Gastrocnemius medialis (tissue), 4 donors: ENCODE data around the gene DGKH. TPM values are rescaled to one million over a fixed set of nuclear protein-coding genes. Genes with fewer than 3 reads are reported as not detected.
"Not testable (repeated sequence)": the region's sequence is repeated elsewhere in the genome, so short reads cannot be mapped to it uniquely, and the experiment has no call there.

ENCODE experiments used
- ATAC-seq, 2 donors: fragments of 150-250 bp; one replicate each; pipeline ENCODE4 v1.9.1; 2016
- DNase-seq, 2 donors: peaks; one replicate each; pipeline ENCODE4 v3.0.0-alpha.2; 2019
- H3K27ac ChIP-seq, 4 donors: fragments of 200-600 bp; sonication (generic); 1 replicate in 1 of 4; 2 replicates in 3 of 4; pipeline ENCODE4 v1.5.1; 2016 to 2018; ENCODE audit warnings: mild to moderate bottlenecking in 2 of 4, moderate library complexity in 1 of 4
- H3K27me3 ChIP-seq, 3 donors: fragments of 200-600 bp; sonication (generic) in 2 of 3; 1 replicate in 1 of 3; 2 replicates in 2 of 3; pipeline versions ENCODE4 v1.5.1 to v1.6.0; 2016 to 2019; ENCODE audit warnings: mild to moderate bottlenecking in 1 of 3, moderate library complexity in 1 of 3
- H3K36me3 ChIP-seq, 2 donors: fragments of 200-600 bp; sonication (generic) in 1 of 2; one replicate each; pipeline ENCODE4 v1.5.1; 2017 to 2018
- H3K4me1 ChIP-seq, 2 donors: fragments of 200-600 bp; sonication (generic) in 1 of 2; one replicate each; pipeline ENCODE4 v1.5.1; 2016 to 2017; ENCODE audit warnings: mild to moderate bottlenecking in 2 of 2
- H3K4me3 ChIP-seq, 4 donors: fragments of 200-600 bp; sonication (generic) in 3 of 4; 1 replicate in 1 of 4; 2 replicates in 3 of 4; pipeline ENCODE4 v1.5.1; 2016 to 2019; ENCODE audit warnings: mild to moderate bottlenecking in 2 of 4
- H3K9me3 ChIP-seq, 3 donors: fragments of 200-600 bp; sonication (generic) in 2 of 3; 1 replicate in 1 of 3; 2 replicates in 2 of 3; pipeline ENCODE4 v1.5.1; 2016 to 2019
- POLR2A ChIP-seq, 2 donors: fragments of 450-650 bp; IDR thresholded peaks; one replicate each; pipeline ENCODE4 v1.6.1; 2017; ENCODE audit warnings: antibody characterized with exemption in 2 of 2, mild to moderate bottlenecking in 2 of 2, moderate library complexity in 2 of 2
- in situ Hi-C, 4 donors: fragments of 200-750 bp; cut with MboI; loops; one replicate each; pipeline versions ENCODE4 v1.15.0 to v1.8.0; 2017; ENCODE audit warnings: low sequenced_read_pairs in 4 of 4
- intact Hi-C: fragments of 100-400 bp; cut with DNase I; formaldehyde crosslinking; loops from one replicate; pipeline ENCODE4 v1.15.1; 2023; ENCODE audit warnings: low total_unique reads
- total RNA-seq, 4 donors: library from RNA; depleted of rRNA; stranded (reverse); fragments of >200 nt; gene quantifications; one replicate each; pipeline versions ENCODE4 v1.1.0 to v1.2.3, GENCODE V29; 2016
- TF ChIP-seq, protein P1 (sequence below), 5 experiments: fragments of 450-650 bp in 3 of 5; fragments of 200-600 bp in 2 of 5; sonication (generic) in 2 of 5; IDR thresholded peaks in 4 of 5; conservative IDR thresholded peaks in 1 of 5; 1 replicate in 4 of 5; 2 replicates in 1 of 5; pipeline ENCODE4 v1.5.1; 2016 to 2019; ENCODE audit warnings: antibody characterized with exemption in 5 of 5, mild to moderate bottlenecking in 3 of 5, moderate library complexity in 3 of 5

The DGKH gene
- total RNA-seq, 4 donors from 2014 or later, result 2.2 to 3.7 (median 3.0) TPM

DNA sequence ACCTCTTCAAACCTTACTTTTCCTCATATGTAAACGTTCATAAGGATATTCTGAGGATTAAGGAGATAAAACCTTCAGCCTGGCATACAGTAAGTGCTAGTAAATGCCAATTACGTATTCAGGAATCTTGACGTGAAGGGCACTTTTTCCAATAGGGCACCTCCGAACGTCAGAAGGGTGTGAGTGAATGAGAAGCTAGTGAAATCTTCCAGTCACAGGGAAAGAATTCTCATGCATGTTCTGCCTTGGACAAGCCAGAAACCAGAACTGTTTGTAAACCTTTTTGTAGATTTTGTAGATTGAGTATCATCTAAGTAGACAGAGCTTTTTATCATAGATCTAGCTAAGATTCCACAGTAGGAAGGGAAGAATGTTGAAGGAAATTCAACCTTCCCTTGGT, 16.5 kb downstream of the DGKH start:
- no peaks in the 10 kb centered on the region for H3K9me3 ChIP-seq
- no peaks in the 10 kb centered on the region for H3K36me3 ChIP-seq
- H3K4me1 ChIP-seq, result no peaks in the 10 kb centered on the region
- no peak for TF ChIP-seq POLR2A (IDR thresholded peaks at IDR 0.05)
- TF ChIP-seq, protein P1, sequence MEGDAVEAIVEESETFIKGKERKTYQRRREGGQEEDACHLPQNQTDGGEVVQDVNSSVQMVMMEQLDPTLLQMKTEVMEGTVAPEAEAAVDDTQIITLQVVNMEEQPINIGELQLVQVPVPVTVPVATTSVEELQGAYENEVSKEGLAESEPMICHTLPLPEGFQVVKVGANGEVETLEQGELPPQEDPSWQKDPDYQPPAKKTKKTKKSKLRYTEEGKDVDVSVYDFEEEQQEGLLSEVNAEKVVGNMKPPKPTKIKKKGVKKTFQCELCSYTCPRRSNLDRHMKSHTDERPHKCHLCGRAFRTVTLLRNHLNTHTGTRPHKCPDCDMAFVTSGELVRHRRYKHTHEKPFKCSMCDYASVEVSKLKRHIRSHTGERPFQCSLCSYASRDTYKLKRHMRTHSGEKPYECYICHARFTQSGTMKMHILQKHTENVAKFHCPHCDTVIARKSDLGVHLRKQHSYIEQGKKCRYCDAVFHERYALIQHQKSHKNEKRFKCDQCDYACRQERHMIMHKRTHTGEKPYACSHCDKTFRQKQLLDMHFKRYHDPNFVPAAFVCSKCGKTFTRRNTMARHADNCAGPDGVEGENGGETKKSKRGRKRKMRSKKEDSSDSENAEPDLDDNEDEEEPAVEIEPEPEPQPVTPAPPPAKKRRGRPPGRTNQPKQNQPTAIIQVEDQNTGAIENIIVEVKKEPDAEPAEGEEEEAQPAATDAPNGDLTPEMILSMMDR (IDR thresholded peaks at IDR 0.05 in 4 of 5, conservative IDR thresholded peaks at IDR 0.05 in 1 of 5), result no peak
- H3K27ac ChIP-seq, result no peak overlapping the region
- in situ Hi-C loops (no loop called here), intact Hi-C loops (no loop called here)
- H3K27me3 ChIP-seq, result no peaks in the 10 kb centered on the region
- DNase-seq (no peak), ATAC-seq (no peak)
- H3K4me3 ChIP-seq, result no peak overlapping the region

DNA sequence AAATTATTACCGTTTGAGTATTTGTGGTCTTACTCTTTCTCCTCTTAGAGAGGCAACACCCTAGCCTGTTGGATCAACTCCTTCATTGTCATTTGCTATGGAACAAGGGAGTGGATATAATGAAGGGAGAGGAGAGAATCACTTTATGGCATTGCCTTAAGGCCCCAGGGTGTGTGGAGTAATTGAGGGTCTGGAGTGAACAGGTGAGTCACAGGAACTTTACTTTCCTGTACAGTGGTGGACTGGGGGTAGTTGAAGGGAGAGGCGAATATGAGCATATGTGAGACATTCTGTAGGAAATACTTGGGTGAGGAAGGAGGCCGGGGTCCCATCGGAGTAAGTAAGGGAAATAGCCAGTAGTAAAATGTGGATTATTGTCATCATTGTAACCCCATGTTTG, 17.0 kb downstream of the DGKH start:
- no peak overlapping the region for H3K27ac ChIP-seq

DNA sequence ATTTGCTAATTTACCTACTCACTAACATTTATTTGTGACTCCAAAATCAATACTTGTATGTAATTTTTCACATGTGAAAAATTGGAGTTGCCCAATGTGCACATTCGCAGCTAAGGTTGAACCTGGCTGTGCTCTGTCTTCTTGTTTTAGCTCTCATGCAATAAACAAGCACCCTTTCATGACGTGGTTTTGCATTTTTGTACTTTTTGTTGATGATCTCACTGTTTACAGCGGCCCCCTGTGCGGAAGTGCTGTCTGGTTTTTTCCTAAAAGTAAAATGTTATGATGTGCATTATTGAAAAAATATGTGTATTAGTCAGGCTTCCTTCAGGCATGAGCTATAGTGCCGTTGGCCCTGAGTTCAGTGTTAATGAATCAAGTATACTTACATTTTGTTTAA, 18.1 kb downstream of the DGKH start:
- H3K36me3 ChIP-seq, result no peaks in the 10 kb centered on the region
- in situ Hi-C loops, result no loop called here
- no peak for TF ChIP-seq POLR2A (IDR thresholded peaks at IDR 0.05)
- TF ChIP-seq, protein P1 (IDR thresholded peaks at IDR 0.05 in 4 of 5, conservative IDR thresholded peaks at IDR 0.05 in 1 of 5), result no peak
- DNase-seq (no peak), ATAC-seq (no peak)
- intact Hi-C loops, result no loop called here
- no peak overlapping the region for H3K27ac ChIP-seq
- no peaks in the 10 kb centered on the region for H3K9me3 ChIP-seq
- H3K4me1 ChIP-seq, result no peaks in the 10 kb centered on the region
- no peak overlapping the region for H3K4me3 ChIP-seq
- H3K27me3 ChIP-seq, result no peaks in the 10 kb centered on the region

More for the DNA sequence above, 17.0 kb downstream of the DGKH start:
- H3K36me3 ChIP-seq, result no peaks in the 10 kb centered on the region
- H3K9me3 ChIP-seq, result no peaks in the 10 kb centered on the region
- H3K4me3 ChIP-seq, result no peak overlapping the region
- no peak for TF ChIP-seq POLR2A (IDR thresholded peaks at IDR 0.05)
- TF ChIP-seq, protein P1 (IDR thresholded peaks at IDR 0.05 in 4 of 5, conservative IDR thresholded peaks at IDR 0.05 in 1 of 5), result no peak
- intact Hi-C loops, result no loop called here
- in situ Hi-C loops, result no loop called here
- DNase-seq (no peak), ATAC-seq (no peak)
- no peaks in the 10 kb centered on the region for H3K4me1 ChIP-seq
- no peaks in the 10 kb centered on the region for H3K27me3 ChIP-seq

DNA sequence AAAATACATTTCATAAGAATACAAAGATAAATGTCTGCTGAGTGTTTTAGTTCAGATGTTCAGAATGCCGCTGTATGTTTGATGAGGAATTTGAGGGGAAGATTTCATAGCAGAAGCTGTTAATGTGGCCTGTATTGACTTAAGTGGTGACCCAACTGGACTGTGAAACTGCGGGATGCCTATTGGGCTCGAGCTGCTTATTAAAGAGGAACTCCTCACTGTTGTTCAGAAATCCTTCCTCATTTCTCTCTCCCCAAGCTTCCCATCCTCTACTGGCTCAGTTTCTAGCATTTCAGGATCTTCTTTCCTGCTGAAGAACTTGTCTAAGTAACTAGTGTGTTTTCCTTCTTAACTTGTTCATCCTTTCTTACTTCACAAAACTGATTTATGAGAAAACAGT, 20.4 kb downstream of the DGKH start:
- Histone ChIP-seq H3K36me3 (no peaks in the 10 kb centered on the region), H3K27ac (no peak overlapping the region), H3K9me3 (no peaks in the 10 kb centered on the region), H3K4me3 (no peak overlapping the region), H3K27me3 (no peaks in the 10 kb centered on the region), H3K4me1 (no peaks in the 10 kb centered on the region)
- DNase-seq, result no peak
- ATAC-seq, result no peak
- TF ChIP-seq, protein P1 (IDR thresholded peaks at IDR 0.05 in 4 of 5, conservative IDR thresholded peaks at IDR 0.05 in 1 of 5), result no peak
- TF ChIP-seq POLR2A (IDR thresholded peaks at IDR 0.05), result no peak
- intact Hi-C loops (no loop called here), in situ Hi-C loops (no loop called here)

DNA sequence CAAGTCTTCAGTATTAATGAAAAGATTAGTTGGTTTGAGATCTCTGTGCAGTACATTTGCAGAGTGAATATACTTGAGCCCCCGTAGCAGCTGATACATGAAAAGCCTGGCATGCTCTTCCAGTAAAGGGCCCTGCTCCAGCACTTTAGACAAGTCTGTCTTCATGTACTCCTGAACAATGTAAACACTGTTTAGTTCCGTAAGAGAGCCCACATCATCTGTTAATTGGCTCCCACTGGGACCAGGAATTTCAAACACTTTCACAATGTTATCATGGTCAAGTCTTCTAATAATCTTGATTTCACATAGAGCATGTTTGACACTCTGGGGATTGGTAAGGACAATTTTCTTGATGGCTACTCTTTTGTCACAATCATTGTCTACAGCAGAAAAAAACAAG, 22.2 kb downstream of the DGKH start:
- H3K27me3 ChIP-seq, H3K4me3 ChIP-seq, ATAC-seq, H3K4me1 ChIP-seq, H3K9me3 ChIP-seq, H3K27ac ChIP-seq, DNase-seq, H3K36me3 ChIP-seq: not testable (repeated sequence)
- in situ Hi-C loops (loop anchor here in 1 of 4 donors (10.0 kb wide), 1 partner anchor 64 kb away; no protein-coding TSS in a partner anchor), intact Hi-C loops (loop anchor here (10.0 kb wide), 2 partner anchors 56 to 166 kb away; no protein-coding TSS in a partner anchor)

DNA sequence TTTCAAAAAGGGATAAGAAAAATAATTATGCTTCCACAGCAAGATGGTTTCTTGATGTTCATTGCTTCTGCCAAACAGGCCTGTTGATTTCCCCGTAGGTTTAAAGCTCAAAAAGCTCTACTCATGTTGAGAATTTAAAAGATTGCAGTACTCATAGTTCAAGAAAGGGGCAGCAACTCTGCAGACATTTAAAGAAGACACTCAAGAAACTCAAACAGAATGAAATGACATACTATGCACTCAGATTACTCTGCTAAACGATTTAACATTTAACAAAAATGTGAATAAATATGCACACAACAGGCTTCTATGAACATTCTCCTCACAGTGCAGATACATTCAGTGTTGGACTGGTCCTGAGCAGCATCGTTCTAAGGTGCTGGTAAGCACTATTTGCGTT, 22.7 kb downstream of the DGKH start:
- intact Hi-C loops, result loop anchor here (10.0 kb wide), 2 partner anchors 56 to 166 kb away; no protein-coding TSS in a partner anchor
- ATAC-seq, H3K9me3 ChIP-seq, H3K27ac ChIP-seq, DNase-seq, H3K4me3 ChIP-seq, H3K36me3 ChIP-seq, H3K27me3 ChIP-seq, H3K4me1 ChIP-seq: not testable (repeated sequence)
- in situ Hi-C loops, result loop anchor here in 1 of 4 donors (10.0 kb wide), 1 partner anchor 64 kb away; no protein-coding TSS in a partner anchor
